Measurements from ENCODE around the gene ABCC1.

- TF ChIP-seq, protein P1, sequence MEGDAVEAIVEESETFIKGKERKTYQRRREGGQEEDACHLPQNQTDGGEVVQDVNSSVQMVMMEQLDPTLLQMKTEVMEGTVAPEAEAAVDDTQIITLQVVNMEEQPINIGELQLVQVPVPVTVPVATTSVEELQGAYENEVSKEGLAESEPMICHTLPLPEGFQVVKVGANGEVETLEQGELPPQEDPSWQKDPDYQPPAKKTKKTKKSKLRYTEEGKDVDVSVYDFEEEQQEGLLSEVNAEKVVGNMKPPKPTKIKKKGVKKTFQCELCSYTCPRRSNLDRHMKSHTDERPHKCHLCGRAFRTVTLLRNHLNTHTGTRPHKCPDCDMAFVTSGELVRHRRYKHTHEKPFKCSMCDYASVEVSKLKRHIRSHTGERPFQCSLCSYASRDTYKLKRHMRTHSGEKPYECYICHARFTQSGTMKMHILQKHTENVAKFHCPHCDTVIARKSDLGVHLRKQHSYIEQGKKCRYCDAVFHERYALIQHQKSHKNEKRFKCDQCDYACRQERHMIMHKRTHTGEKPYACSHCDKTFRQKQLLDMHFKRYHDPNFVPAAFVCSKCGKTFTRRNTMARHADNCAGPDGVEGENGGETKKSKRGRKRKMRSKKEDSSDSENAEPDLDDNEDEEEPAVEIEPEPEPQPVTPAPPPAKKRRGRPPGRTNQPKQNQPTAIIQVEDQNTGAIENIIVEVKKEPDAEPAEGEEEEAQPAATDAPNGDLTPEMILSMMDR (IDR thresholded peaks at IDR 0.05): no peak
- TF ChIP-seq POLR2AphosphoS5 (IDR thresholded peaks at IDR 0.05): no peak
- TF ChIP-seq POLR2A (IDR thresholded peaks at IDR 0.05): no peak
These were observed 745 bp upstream of the ABCC1 start for GRCh38 chr16:15948532-15949209.
